Neural crest cell (in vitro differentiated cells): ENCODE results near the gene TMEM240. TPM values are rescaled to one million over a fixed set of nuclear protein-coding genes. Genes with fewer than 3 reads are reported as not detected.
"Not testable (repeated sequence)": the region's sequence is repeated elsewhere in the genome, so short reads cannot be mapped to it uniquely, and the experiment has no call there.

Experiments
- DNase-seq: peaks from one replicate; pipeline ENCODE4 v3.0.0; 2021; ENCODE audit warnings: low read depth, mixed read lengths, low spot score
- H3K27ac Mint-ChIP-seq: one replicate; pipeline ENCODE4 v1.8.0; 2021; ENCODE audit warnings: mild to moderate bottlenecking, mixed read lengths; ENCODE audit not compliant: unreplicated experiment
- H3K27me3 Mint-ChIP-seq: 2 replicates; pipeline ENCODE4 v1.8.0; 2021; ENCODE audit warnings: low read depth, mild to moderate bottlenecking, mixed read lengths
- H3K36me3 Mint-ChIP-seq: 2 replicates; pipeline ENCODE4 v1.8.0; 2021; ENCODE audit warnings: low read depth, mild to moderate bottlenecking, mixed read lengths
- H3K4me1 Mint-ChIP-seq: 2 replicates; pipeline ENCODE4 v1.8.0; 2021; ENCODE audit warnings: mixed read lengths
- H3K4me3 Mint-ChIP-seq: one replicate; pipeline ENCODE4 v1.8.0; 2021; ENCODE audit warnings: mild to moderate bottlenecking, mixed read lengths
- H3K9me3 Mint-ChIP-seq: 2 replicates; pipeline ENCODE4 v1.8.0; 2021; ENCODE audit warnings: mixed read lengths
- CTCF ChIP-seq: fragments of 200-600 bp; sonication (generic); conservative IDR thresholded peaks from 2 replicates; pipeline ENCODE4 v1.5.0; 2021; ENCODE audit warnings: antibody characterized with exemption, mild to moderate bottlenecking
- total RNA-seq: library from RNA; stranded (reverse); gene quantifications from 2 replicates; pipeline ENCODE4 v1.2.1, GENCODE V29; 2021

Gene TMEM240
- total RNA-seq, 1 donor from 2014 or later: 16.9 TPM

DNA sequence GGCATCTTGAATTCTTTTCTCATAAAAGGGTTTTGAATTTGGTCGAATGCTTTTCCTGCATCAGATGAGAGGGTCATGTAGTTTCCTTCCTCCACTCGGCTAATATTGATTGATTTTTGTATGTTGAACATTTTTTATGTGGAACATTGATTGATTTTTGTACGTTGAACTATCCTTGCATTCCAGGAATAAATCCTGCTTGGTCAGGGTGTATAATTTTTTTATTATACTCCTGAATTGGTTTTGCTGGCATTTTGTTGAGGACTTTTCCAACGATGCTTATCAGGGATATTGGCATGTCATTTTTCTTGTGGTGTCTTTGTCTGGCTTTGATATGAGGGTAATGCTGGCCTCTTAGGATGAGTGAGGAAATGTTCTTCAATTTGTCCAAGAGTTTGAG is 8.5 kb downstream of the TMEM240 start:
- Mint-ChIP-seq H3K27ac (no peak overlapping the region), H3K4me3 (no peak overlapping the region)

GRCh38 chr1:1529936-1530335 is 10.5 kb downstream of the TMEM240 start:
- no peak overlapping the region for H3K27ac Mint-ChIP-seq
- no peaks in the 10 kb centered on the region for H3K27me3 Mint-ChIP-seq
- no peaks in the 10 kb centered on the region for H3K4me1 Mint-ChIP-seq
- H3K4me3 Mint-ChIP-seq: no peak overlapping the region
- H3K36me3 Mint-ChIP-seq: peaks cover 18% of the 10 kb centered on the region
- DNase-seq: no peak
- no peak for TF ChIP-seq CTCF
- H3K9me3 Mint-ChIP-seq: peaks cover 4% of the 10 kb centered on the region

More for the DNA sequence above, 8.5 kb downstream of the TMEM240 start:
- H3K36me3 Mint-ChIP-seq: peaks cover 18% of the 10 kb centered on the region
- no peak for DNase-seq
- H3K9me3 Mint-ChIP-seq: peaks cover 4% of the 10 kb centered on the region
- no peak for TF ChIP-seq CTCF
- no peaks in the 10 kb centered on the region for H3K4me1 Mint-ChIP-seq
- no peaks in the 10 kb centered on the region for H3K27me3 Mint-ChIP-seq

DNA sequence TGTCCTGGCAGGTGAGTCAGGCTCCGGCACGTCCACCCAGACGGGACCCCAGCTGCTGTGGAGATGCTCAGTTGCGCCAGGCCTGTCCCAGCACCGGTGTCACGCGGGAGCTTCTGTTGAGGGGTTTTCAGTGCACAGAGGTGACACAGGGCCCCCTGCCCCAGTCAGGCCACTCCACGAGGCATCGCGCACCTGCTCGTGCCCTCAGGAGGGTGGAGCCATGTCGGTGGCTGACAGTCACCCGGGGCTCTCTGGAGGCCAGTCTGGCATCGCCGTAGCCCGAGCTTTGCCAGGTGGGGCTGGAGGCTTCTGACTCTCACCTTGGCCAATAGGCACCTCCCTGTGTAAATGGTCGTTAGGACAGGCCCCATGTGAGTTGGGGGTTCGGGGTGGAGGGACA is 11.1 kb downstream of the TMEM240 start:
- no peak overlapping the region for H3K27ac Mint-ChIP-seq
- H3K4me3 Mint-ChIP-seq: no peak overlapping the region
- no peak for DNase-seq
- no peaks in the 10 kb centered on the region for H3K4me1 Mint-ChIP-seq
- no peak for TF ChIP-seq CTCF
- H3K36me3 Mint-ChIP-seq: peaks cover 18% of the 10 kb centered on the region
- H3K9me3 Mint-ChIP-seq: peaks cover 4% of the 10 kb centered on the region
- H3K27me3 Mint-ChIP-seq: no peaks in the 10 kb centered on the region

- H3K4me3 Mint-ChIP-seq: no peak overlapping the region
- no peak for DNase-seq
- H3K36me3 Mint-ChIP-seq: peaks cover 18% of the 10 kb centered on the region
- no peak for TF ChIP-seq CTCF
- H3K27ac Mint-ChIP-seq: no peak overlapping the region
- H3K9me3 Mint-ChIP-seq: peaks cover 4% of the 10 kb centered on the region
- no peaks in the 10 kb centered on the region for H3K27me3 Mint-ChIP-seq
- H3K4me1 Mint-ChIP-seq: no peaks in the 10 kb centered on the region
Observed at GRCh38 chr1:1528301-1529267, 11.8 kb downstream of the TMEM240 start.

GRCh38 chr1:1527092-1527816 is 13.2 kb downstream of the TMEM240 start:
- DNase-seq: no peak
- no peak overlapping the region for H3K27ac Mint-ChIP-seq
- H3K27me3 Mint-ChIP-seq: no peaks in the 10 kb centered on the region
- no peak for TF ChIP-seq CTCF
- H3K9me3 Mint-ChIP-seq: peaks cover 4% of the 10 kb centered on the region
- H3K4me3 Mint-ChIP-seq: no peak overlapping the region
- H3K36me3 Mint-ChIP-seq: peaks cover 17% of the 10 kb centered on the region
- H3K4me1 Mint-ChIP-seq: no peaks in the 10 kb centered on the region

GRCh38 chr1:1526476-1526875 is 13.9 kb downstream of the TMEM240 start:
- H3K27ac Mint-ChIP-seq, H3K4me1 Mint-ChIP-seq, H3K4me3 Mint-ChIP-seq, H3K27me3 Mint-ChIP-seq, H3K9me3 Mint-ChIP-seq, DNase-seq: not testable (repeated sequence)
- peaks cover 12% of the 10 kb centered on the region for H3K36me3 Mint-ChIP-seq

DNA sequence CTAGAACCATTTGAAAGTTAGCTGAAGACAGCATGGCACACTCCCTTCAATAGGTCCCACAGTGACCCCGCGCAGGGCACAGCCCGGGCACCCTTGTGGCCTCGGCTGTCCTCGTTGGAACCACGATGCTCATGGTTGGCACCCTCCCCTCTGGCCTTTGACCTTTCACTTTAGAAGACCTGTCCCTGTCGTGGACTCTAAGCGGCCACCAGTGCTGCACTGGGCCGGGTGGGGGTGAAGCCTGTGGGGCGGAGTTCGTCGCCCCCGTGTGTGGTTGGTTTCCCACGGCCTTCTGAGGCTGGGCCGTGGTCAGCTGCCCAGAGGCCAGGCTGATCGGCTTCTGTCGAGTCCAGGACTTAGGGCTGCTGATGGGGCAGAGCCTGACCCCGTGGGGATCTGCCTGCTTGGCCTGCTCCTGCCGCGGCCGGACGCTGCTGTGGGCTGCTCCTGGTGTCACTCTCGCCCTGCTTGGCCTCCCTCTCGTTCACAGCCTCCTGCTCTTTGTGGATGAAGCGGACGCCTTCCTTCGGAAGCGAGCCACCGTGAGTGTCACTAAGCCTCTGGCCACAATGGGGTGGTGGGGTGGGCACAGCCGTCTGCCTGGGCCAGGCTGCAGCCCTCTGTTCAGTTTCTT is 15.6 kb downstream of the TMEM240 start:
- not testable (repeated sequence) for H3K27ac Mint-ChIP-seq, DNase-seq, H3K36me3 Mint-ChIP-seq, H3K9me3 Mint-ChIP-seq, H3K4me1 Mint-ChIP-seq, H3K27me3 Mint-ChIP-seq, H3K4me3 Mint-ChIP-seq

- H3K36me3 Mint-ChIP-seq, DNase-seq, H3K4me1 Mint-ChIP-seq, H3K9me3 Mint-ChIP-seq, H3K27ac Mint-ChIP-seq, H3K27me3 Mint-ChIP-seq, H3K4me3 Mint-ChIP-seq: not testable (repeated sequence)
Observed at GRCh38 chr1:1523651-1524050, 16.8 kb downstream of the TMEM240 start.
